ENCODE data around the gene ORC4.
A peak's percentile ranks its signal among the peaks of the same experiment; 100 is the strongest.

ORC4 gene

DNA sequence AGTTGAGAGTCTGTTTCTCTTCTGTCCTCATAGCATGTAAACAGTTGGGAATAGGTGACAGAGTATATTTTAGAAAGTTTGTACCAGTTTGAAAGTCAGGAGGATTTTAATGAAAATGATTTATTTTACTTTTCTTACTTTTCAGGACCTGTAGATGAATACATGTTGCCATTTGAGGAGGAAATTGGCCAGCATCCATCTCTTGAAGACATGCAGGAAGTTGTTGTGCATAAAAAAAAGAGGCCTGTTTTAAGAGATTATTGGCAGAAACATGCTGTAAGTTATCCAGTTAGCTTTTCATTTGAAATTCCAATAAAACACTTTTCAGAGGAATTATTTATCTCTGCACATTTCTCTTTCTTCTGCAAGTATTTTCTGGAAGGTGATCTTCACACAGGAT, 94.7 kb downstream of the ORC4 start:
- no peak for DNase-seq

DNA sequence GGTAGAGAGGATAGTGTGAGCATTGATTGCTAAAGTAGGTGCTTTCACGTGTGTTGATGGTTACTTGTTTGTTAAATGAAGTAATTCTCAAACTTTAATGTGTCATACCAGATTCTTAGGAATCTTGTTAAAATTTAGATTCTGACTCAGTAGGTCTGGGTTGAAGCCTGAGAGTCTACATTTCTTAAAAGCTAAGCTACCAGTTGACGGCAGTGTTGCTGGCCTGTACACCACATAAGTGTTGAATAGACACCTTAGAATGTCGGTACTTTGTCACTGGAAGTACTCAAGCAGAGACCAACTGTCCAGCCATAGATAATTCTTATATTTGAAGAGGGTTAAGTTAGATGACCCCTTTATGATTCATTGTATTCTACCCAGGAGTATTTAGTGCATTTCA, 95.9 kb downstream of the ORC4 start:
- no peak for DNase-seq

DNA sequence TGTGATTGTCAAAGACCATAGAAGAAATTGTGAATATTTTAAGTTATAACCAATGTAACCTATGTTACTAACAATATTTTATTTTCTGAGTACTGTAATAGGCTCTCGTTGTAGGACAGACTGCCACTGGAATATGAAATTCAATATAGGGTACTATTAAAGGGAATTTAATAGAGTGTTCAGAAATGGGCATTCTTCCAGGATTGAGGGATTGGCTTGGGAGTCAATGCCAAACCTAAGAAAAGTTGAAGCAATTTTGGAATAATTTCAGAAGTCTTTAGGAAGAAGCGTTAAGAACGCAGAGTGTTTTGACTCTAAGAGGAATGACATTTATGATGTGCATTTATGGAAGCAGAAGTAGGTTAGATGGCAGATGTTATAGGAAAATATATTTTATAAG, 96.7 kb downstream of the ORC4 start:
- DNase-seq: no peak

DNA sequence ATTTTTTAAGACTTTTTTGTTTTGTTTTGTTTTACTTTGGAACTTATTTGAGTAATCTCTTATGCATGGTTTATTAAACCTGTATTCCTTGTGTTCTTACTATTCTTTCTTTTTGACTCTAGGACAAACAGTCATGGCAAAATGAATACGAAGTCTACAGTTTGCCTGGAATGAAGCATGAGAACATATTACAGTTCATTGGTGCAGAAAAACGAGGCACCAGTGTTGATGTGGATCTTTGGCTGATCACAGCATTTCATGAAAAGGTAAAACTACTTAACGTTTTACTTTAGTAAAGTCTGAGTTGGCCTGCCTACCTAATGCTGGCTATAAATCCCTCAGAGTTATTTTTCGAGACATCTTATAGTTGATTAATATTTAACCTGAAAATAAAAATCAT, 103.4 kb downstream of the ORC4 start:
- no peak for DNase-seq

DNA sequence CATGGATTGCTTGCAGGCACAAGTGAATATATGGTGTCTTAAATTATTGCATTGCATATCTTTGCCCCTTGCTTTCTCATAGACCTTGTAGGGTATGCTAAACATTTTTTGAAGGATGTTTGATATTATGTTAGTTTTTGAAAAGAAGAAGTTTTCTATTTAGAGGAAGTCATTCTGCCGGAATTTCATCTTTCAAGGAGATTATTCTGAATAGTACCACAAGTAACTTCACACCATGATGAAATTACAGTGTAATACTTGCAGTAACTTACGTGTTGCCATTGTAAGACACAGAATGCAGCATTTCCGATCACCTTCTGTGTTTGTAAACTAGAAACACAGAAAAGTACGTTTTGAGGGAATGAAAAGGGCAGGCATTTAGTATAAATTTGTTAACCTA, 103.8 kb downstream of the ORC4 start:
- no peak for DNase-seq

DNA sequence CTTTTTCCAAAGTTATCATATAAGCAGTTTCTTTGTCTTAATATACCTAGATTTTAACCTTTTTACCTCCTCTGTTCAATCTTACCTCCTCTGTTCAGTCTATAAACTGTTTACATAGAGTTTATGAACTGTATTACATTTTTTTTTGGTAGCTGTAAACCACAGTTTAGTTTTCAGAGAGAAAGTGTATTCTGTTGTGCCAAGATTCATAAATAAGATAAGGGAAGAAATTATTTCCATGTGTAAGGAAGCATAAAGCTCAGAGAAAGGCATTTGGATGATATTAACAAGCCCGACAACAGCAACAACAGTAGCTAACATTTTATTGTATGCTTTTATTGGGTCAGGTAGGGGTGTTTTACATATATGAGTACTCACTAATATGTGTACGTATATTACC, 104.5 kb downstream of the ORC4 start:
- no peak for DNase-seq

DNA sequence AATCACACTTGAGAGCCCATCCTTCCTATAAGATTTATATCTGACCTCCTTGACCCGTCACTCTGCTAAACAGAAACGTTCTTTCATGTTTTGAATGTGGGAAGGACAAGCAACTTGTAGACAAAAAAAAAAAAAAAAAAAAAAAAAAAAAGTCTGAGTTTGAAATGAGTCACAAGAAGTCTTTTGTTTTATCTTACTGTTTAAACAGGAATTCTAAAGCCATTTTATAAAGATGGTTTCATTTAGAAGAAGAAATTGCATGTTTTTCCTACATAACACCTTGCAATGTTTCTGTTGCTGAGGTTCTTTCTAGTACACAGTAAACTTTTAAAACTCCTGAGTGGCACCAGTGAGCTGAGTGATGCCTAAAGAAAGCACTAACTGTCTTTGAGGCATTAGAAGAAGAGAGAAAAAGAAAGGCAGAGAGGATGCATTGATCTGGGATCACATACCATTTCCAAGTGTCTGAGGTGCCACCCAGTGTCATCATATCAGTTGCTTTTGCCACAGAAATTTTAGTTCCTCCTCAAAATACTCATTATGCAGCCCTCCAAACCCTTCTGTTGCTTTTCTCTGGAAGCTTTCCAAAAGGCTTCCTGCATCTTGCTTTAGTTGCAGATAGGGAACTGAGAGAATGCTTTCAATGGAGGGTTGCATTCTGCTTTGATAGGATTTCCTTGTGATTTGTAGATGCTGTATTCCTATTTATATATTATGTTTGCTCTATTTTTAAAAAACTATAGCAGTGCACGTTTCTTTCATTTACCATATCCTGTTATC, 106.6 kb downstream of the ORC4 start:
- DNase-seq: peak; percentile 59

DNA sequence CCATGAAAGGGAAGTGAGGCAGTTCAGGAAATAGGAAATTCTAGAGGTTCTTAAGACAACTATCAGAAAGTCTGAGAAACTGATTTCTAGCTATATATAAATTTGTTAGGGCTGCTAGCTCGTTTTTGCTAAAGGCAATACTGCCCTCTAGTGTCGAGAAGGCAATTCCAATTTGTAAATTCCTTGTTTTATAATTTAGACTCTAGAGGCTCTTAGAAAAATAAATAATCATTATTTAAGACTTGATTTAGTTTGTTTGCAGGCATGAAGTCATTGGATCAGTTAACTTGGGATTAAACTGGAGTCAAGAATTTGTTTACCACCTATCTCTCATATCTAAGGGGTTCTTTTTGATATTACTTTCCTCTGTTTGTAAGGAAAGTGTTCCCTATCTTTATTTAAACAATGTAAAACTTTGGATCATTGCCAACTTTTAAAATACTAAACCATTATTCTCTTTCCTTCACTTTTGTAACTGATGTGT, 109.5 kb downstream of the ORC4 start:
- peak; percentile 72 for DNase-seq

DNA sequence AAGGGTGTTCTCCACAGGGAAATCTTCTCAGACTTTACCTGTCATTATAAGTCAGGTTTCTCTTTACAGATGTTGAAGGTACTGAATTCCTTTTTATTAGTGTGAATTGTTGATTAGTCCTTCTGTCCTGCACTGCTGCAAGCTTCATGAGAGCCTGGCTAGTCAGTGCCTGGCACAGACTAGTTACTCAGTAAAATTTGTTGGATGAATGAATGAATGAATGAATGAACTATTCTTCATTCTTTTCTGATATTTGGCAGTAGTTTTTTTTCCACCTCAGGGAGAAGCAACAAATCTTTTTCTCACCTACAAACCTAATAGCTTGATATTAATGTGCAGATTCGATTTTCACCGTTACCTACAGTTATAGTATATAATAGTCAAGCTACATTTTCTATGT, 111.4 kb downstream of the ORC4 start:
- no peak for DNase-seq

DNA sequence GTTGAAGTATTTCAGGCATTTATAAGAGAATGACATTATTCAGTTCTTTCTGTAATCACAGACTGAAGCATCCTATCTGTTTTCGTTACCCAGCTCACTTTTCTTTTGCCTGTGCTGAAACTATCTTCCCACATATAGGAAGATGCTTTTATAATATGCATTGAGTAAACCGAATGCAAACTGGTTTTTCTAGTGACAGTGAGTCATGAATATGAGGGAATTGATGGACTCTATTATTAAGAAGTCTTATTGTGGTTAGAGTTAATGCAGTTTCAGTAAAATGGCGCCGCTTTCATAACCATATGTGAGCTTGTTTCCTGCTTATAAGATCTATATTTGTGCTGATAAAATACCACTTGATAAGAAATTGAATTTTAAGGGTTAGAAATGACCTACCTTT, 116.5 kb downstream of the ORC4 start:
- DNase-seq: no peak

DNA sequence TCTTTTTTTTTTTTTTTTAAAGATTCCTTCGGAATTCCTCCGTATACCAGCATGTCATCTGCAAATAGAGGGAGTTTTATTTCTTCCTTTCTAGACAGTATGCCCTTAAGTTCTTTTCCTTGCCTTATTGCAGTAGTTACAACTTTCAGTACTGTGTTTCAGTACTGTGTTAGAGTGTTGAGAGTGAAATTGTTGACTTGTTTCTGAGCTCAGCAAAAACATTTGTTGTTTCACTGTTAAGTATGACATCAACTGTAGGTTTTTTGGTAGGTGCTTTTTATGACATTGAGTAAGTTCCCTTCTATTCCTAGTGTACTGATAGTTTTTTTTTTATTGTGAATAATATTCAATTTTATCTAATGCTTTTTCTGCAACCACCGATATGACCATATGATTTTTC, 131.9 kb downstream of the ORC4 start:
- no peak for DNase-seq

DNA sequence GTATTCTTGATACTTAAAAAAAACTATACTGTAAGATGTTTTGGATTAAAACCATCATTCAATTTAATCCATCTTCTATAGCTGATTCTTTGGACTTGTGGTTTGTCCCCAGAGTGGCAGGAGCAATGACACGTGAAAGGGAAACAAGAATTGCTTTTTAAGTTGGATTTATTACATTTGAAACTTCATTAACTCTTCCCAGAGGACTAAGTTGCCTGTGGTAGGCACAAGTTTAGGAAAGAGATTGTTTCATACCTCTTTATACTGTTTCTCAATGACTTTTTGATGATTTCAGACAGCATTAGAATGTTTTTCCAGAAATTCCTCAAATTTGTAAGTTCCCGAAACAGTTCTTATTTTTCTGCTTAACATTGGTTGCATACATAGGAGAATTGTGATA, 134.4 kb downstream of the ORC4 start:
- no peak for DNase-seq

DNA sequence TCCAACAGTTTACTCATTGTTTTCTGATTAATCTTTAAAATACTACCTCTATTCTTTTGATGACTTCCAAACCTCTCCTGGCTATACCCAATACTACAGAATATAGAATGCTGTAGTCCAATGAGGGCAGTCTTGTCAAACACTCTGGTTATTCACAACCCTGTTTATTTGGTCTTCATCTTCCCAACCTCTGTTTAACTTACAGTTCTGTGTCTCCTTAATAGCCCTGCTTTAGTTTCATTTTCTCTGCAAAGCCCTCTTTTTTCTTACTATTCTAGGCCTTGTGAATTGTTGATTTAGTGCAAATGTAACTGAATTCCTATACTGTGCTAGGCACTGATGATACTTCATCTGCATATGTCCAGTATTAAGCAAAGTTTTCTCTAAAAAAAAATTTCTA, 135.7 kb downstream of the ORC4 start:
- no peak for DNase-seq

DNA sequence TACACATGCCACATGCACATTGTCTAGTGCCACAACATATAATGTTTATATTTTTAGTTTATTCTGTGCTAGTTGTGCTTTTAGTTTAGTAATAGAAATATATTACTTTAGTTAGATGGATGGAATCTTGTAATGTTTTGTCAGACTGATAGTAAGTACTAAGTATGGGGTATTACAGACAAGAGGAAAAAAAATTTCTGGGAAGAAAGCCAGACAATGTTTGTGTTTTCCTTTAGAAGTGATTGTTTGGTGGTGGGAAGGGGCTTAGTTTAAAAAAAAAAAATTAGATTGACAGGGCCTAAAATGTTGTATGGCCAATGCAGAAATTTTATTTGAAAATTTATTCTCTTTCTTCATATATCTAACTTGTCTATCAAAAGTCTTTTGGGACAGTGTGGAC, 137.9 kb downstream of the ORC4 start:
- DNase-seq: no peak
